KMS-11 (cell line): Measurements from ENCODE around the gene CNTN1.

ENCODE experiments used
- H2AFZ ChIP-seq: fragments of 200-600 bp; sonication (generic); 2 replicates; pipeline ENCODE4 v1.6.1; 2016; ENCODE audit warnings: antibody characterized with exemption, mixed run types, low read depth
- H3K27ac ChIP-seq: fragments of 200-600 bp; sonication (generic); 2 replicates; pipeline ENCODE4 v1.6.1; 2016; ENCODE audit warnings: mild to moderate bottlenecking, mixed run types
- H3K27me3 ChIP-seq: fragments of 200-600 bp; sonication (generic); 2 replicates; pipeline ENCODE4 v1.6.1; 2017; ENCODE audit warnings: mild to moderate bottlenecking, low read depth, mixed run types, moderate library complexity; ENCODE audit not compliant: insufficient read depth
- H3K36me3 ChIP-seq: fragments of 200-600 bp; sonication (generic); 2 replicates; pipeline ENCODE4 v1.6.1; 2017; ENCODE audit warnings: mild to moderate bottlenecking, mixed run types; ENCODE audit not compliant: insufficient read depth
- H3K4me1 ChIP-seq: fragments of 200-600 bp; sonication (generic); 2 replicates; pipeline ENCODE4 v1.6.1; 2016; ENCODE audit warnings: mild to moderate bottlenecking, low read depth, mixed run types; ENCODE audit not compliant: poor library complexity, severe bottlenecking
- H3K4me2 ChIP-seq: fragments of 200-600 bp; sonication (generic); 2 replicates; pipeline ENCODE4 v1.7.0; 2016; ENCODE audit warnings: mild to moderate bottlenecking, mixed run types
- H3K4me3 ChIP-seq: fragments of 200-600 bp; sonication (generic); IDR thresholded peaks from 2 replicates; pipeline ENCODE4 v1.6.1; 2017; ENCODE audit warnings: low read depth, low read length, mixed read lengths; ENCODE audit not compliant: insufficient read depth
- H3K79me2 ChIP-seq: fragments of 200-600 bp; sonication (generic); 2 replicates; pipeline ENCODE4 v1.6.1; 2016; ENCODE audit warnings: low read depth, mixed run types; ENCODE audit not compliant: insufficient read depth
- H3K9ac ChIP-seq: fragments of 200-600 bp; sonication (generic); 2 replicates; pipeline ENCODE4 v1.6.1; 2016; ENCODE audit warnings: mild to moderate bottlenecking, mixed run types
- H4K20me1 ChIP-seq: fragments of 200-600 bp; sonication (generic); 2 replicates; pipeline ENCODE4 v1.6.1; 2016; ENCODE audit warnings: mild to moderate bottlenecking, mixed run types; ENCODE audit not compliant: insufficient read depth
- TF ChIP-seq, protein P1 (sequence below): fragments of 200-600 bp; sonication (generic); conservative IDR thresholded peaks from 2 replicates; pipeline ENCODE4 v1.6.1; 2017; ENCODE audit warnings: low read depth, mild to moderate bottlenecking, antibody characterized with exemption, low read length, moderate library complexity, mixed read lengths

The CNTN1 gene

DNA sequence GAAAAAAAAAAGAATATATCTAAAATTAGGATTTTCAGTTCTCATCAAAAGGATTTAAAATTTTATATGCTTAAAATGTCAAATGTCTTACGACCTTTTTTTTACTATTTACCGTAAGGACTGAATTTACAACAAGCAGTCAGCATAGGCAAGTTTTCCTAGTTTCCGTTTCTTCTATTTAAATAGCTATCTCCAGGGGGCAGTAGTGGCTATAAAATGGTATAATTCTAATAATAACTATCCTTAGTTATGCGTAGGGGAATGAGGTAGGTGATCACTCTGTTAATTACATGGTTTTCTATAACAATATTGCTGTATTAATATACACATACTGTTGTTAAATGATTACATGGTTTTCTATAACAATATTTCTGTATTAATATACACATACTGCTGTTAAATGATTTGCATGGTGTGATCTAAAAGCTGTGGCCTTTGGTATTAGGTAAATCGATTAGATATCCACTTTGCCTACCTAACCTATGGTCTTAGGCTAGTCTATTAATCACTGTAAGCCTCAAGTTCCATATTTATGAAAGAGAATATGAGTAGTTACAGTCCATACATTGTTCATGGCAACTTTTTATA lies 278.2 kb downstream of the CNTN1 start:
- Histone ChIP-seq H3K79me2 (no peaks in the 10 kb centered on the region), H3K27me3 (no peaks in the 10 kb centered on the region), H3K9ac (no peak overlapping the region), H3K4me2 (no peak overlapping the region), H3K27ac (no peak overlapping the region), H2AFZ (no peak overlapping the region), H3K4me1 (no peaks in the 10 kb centered on the region), H3K4me3 (no peak overlapping the region), H4K20me1 (no peaks in the 10 kb centered on the region), H3K36me3 (no peaks in the 10 kb centered on the region)
- TF ChIP-seq, protein P1, sequence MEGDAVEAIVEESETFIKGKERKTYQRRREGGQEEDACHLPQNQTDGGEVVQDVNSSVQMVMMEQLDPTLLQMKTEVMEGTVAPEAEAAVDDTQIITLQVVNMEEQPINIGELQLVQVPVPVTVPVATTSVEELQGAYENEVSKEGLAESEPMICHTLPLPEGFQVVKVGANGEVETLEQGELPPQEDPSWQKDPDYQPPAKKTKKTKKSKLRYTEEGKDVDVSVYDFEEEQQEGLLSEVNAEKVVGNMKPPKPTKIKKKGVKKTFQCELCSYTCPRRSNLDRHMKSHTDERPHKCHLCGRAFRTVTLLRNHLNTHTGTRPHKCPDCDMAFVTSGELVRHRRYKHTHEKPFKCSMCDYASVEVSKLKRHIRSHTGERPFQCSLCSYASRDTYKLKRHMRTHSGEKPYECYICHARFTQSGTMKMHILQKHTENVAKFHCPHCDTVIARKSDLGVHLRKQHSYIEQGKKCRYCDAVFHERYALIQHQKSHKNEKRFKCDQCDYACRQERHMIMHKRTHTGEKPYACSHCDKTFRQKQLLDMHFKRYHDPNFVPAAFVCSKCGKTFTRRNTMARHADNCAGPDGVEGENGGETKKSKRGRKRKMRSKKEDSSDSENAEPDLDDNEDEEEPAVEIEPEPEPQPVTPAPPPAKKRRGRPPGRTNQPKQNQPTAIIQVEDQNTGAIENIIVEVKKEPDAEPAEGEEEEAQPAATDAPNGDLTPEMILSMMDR: no peak

DNA sequence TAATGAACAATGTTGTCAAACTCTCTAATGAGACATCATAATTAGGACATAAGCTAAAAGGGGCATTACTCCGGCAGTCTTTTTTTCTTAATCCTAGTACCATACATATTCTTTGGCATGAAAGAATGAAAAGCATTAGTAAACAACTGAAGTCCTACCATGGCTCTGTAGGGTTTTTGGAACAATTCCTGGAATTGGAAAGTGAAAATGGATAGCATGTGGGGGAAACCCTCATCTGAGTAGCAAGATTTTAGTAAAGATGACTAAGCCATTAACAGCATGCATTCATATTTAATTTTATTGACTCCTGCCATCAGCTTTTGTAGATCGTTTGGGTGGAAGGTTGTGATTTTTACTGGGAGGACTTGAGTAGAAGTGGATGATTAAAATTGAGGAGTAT lies 279.7 kb downstream of the CNTN1 start:
- Histone ChIP-seq H3K27ac (no peak overlapping the region), H3K79me2 (no peaks in the 10 kb centered on the region), H3K4me2 (no peak overlapping the region), H3K27me3 (no peaks in the 10 kb centered on the region), H3K4me1 (no peaks in the 10 kb centered on the region), H3K4me3 (no peak overlapping the region), H4K20me1 (no peaks in the 10 kb centered on the region), H2AFZ (no peak overlapping the region), H3K9ac (no peak overlapping the region), H3K36me3 (no peaks in the 10 kb centered on the region)
- TF ChIP-seq, protein P1: no peak

DNA sequence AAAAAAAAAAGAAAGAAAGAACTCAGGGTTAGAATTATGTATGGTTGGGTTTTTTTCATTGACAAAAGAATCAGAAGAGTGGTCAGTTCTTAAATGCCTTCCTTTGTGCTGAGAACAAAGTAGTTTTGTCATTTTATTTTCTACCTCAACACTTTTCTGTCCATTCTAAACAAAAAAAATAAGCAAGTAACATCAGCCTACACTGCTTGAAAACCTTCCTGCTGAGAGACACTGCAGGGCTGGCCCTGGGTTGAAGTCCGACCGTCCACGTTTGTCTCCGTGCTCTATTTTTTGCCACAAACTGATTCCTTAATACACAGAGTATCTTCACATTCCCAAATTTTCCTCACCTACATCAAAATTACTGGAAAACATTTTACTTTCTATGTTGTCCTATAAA lies 284.3 kb downstream of the CNTN1 start:
- no peaks in the 10 kb centered on the region for H3K27me3 ChIP-seq
- H3K27ac ChIP-seq: no peak overlapping the region
- H2AFZ ChIP-seq: no peak overlapping the region
- TF ChIP-seq, protein P1: no peak
- no peaks in the 10 kb centered on the region for H3K4me1 ChIP-seq
- no peaks in the 10 kb centered on the region for H4K20me1 ChIP-seq
- H3K36me3 ChIP-seq: no peaks in the 10 kb centered on the region; the same call in 1 of the 2 replicates
- H3K79me2 ChIP-seq: no peaks in the 10 kb centered on the region
- H3K9ac ChIP-seq: no peak overlapping the region
- H3K4me3 ChIP-seq: no peak overlapping the region
- no peak overlapping the region for H3K4me2 ChIP-seq

DNA sequence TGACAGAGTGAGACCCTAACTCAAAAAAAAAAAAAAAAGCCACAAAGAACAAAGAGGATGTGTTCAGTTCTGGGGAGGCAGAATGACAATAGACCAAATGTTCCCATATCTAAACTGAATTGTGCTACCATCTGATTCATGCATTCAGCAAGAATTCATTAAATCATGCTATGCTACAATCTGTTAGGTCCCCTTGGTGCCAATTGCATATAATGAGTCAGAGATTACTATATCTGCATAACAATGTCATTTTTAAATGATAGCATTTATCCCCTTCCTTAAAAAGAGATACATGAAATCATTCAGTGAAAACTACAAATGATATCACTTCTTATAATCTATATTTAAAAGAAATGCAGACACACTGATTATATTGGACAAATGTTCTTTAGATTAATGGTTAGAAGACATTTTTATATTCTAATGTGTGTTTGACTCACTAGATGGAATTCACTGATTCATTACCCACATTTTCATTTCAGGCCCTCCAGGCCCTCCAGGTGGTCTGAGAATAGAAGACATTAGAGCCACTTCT lies 288.3 kb downstream of the CNTN1 start:
- Histone ChIP-seq H3K27me3 (no peaks in the 10 kb centered on the region), H3K27ac (no peak overlapping the region)
- TF ChIP-seq, protein P1: no peak

More for the DNA sequence above, 288.3 kb downstream of the CNTN1 start:
- H3K79me2 ChIP-seq: no peaks in the 10 kb centered on the region
- H3K9ac ChIP-seq: no peak overlapping the region
- H3K4me2 ChIP-seq: no peak overlapping the region
- H3K4me3 ChIP-seq: no peak overlapping the region
- H2AFZ ChIP-seq: no peak overlapping the region
- no peaks in the 10 kb centered on the region for H4K20me1 ChIP-seq
- no peaks in the 10 kb centered on the region for H3K4me1 ChIP-seq
- no peaks in the 10 kb centered on the region; the same call in 1 of the 2 replicates for H3K36me3 ChIP-seq
